ENCODE measurements around the gene ABCA6.
"Not testable (repeated sequence)": the region's sequence is repeated elsewhere in the genome, so short reads cannot be mapped to it uniquely, and the experiment has no call there.

ABCA6 gene, protein sequence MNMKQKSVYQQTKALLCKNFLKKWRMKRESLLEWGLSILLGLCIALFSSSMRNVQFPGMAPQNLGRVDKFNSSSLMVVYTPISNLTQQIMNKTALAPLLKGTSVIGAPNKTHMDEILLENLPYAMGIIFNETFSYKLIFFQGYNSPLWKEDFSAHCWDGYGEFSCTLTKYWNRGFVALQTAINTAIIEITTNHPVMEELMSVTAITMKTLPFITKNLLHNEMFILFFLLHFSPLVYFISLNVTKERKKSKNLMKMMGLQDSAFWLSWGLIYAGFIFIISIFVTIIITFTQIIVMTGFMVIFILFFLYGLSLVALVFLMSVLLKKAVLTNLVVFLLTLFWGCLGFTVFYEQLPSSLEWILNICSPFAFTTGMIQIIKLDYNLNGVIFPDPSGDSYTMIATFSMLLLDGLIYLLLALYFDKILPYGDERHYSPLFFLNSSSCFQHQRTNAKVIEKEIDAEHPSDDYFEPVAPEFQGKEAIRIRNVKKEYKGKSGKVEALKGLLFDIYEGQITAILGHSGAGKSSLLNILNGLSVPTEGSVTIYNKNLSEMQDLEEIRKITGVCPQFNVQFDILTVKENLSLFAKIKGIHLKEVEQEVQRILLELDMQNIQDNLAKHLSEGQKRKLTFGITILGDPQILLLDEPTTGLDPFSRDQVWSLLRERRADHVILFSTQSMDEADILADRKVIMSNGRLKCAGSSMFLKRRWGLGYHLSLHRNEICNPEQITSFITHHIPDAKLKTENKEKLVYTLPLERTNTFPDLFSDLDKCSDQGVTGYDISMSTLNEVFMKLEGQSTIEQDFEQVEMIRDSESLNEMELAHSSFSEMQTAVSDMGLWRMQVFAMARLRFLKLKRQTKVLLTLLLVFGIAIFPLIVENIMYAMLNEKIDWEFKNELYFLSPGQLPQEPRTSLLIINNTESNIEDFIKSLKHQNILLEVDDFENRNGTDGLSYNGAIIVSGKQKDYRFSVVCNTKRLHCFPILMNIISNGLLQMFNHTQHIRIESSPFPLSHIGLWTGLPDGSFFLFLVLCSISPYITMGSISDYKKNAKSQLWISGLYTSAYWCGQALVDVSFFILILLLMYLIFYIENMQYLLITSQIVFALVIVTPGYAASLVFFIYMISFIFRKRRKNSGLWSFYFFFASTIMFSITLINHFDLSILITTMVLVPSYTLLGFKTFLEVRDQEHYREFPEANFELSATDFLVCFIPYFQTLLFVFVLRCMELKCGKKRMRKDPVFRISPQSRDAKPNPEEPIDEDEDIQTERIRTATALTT (N-terminal part only)

DNA sequence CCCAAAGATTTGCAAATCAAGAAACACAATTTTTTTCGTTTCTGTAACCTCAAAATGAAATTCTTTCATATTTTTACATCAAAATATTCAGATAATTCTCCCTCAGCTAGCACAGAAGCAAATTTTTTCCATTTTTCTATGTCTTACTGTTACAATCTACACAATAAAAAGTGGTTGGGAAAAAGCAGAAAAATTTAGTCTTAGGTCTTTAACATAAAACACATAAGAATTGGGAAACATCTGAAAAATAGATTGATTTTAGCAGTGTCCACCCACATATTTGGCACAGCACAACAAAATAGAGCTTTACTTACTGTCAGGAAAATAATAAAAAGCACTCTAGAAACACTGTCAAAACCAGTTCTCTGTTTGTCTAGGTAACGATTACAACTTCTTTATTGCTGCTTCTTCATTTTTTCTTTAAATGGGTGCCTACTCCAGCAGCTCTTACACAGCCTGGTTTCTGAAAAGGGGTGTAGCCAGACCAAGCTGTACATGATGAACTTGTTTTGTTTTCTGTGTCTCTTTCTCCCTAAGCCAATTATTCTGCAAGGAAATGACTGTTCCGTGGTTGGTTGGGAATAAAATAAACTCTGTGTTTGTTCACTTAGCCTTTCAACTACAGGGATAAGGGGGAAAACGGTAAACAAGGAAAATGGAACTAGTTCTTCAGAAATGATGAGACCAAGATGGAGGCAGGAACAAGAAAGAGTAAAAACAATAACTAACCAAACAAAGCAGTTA, at the start of gene ABCA6:
Gene ABCA6 (minus strand): TSS at position 465 of the 744 bp plus-strand sequence. CDS start 1,192 bp downstream, outside the sequence.
- no peak for DNase-seq (ENCODE audit: low read depth in 2 of 2, low spot score in 1 of 2)

DNA sequence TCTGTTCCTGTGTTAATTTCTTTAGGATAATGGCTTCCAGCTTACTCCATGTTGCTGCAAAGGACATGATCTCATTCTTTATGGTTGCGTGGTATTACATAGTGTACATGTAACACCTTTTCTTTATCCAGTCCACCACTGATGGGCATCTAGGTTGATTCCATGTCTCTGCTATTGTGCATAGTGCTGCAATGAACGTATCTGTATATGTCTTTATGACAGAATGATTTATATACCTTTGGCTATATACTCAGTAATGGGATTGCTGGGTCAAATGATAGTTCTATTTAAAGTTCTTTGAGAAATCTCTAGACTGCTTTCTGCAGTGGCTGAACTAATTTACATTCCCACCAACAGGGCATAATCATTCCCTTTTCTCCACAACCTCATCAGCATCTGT, 47.1 kb upstream of the ABCA6 start:
- no peak for DNase-seq (ENCODE audit: low read depth in 2 of 2, low spot score in 1 of 2)

DNA sequence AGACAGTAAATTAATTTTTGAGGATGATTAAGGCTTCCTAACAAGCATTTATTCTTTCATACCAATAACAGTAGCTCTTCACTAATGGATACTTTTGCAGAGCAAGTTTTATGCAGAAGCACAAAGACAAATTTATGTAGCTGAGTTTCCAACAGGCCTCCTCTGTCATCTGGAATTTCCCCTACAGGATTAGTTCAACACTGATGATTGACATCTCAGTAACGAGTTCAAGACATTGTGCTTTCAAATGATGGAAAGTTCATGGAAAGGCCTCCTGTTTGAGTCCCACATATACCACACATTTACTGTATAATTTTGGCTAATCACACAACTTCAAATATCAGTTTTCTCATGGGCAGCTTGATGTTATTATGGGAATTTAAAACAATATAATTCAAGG, 46.4 kb upstream of the ABCA6 start:
- DNase-seq (ENCODE audit: low read depth in 2 of 2, low spot score in 1 of 2), result no peak

DNA sequence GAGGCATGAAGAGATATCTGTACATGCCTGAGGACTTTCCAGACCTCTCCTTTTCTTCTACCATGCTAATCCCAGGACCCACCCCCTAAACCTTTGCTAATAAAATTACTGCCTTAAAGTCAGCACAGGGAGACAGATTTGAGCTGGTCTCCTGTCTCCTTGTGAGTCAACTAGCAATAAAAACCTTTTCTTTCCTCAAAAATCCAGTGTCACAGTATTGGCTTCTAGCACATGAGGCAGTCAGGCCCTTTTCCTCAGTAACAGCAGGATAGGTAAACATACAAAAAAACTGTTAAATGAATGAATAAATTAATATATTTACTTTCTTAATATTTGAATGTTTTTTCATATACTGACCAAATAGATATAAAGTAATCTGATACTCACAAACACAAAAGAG, 45.6 kb upstream of the ABCA6 start:
- DNase-seq (ENCODE audit: low read depth in 2 of 2, low spot score in 1 of 2), result no peak

DNA sequence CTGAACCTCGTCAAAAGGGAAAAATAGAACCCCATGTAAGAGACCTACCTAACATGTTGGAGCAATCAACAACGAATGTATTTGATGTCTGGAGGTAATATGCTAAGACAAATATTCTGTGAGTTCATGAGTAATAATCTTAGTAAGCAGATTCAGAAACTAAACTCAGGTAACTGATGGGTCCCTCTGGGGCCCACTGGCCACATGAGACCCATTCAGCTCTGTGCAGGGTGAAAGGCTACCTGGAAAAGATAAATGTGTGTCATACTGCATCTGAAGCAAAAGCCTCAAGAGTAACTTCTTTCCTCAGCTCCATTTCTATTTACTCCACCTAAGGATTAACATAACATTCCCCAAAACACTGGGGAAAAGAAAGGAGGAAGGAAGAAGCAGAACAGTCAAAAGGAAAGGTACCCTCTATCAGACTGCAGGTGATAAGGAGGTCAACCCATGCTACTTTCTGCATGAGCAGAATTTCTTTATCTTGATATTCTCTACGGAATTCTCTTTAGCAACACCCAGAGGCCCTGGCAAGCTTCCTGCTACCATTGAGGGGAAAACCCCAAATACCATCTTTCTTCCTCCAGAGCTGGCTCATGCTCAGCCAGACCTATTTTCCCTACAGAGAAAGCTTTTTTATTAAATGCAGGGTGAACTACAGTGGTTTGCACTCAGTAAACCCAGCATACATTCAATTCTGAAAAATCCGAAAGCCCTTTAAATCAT, 37.7 kb upstream of the ABCA6 start:
- DNase-seq (ENCODE audit: low read depth in 2 of 2, low spot score in 1 of 2), result no peak

DNA sequence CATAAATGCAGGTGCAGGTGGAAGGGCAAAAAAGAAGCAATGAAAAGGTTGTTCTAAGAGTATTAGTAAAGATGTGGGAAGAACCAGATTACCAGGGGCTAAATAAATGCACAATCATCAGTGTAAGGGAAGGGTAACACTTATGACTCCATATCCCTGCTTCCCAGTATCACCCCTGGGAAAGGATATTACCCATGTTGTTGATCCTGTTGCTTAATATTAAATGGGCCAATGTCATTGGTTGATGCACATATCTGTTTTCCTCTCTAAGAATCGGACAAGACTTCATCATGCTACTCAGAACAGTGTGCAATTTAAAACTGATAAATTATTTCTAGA, 34.7 kb upstream of the ABCA6 start:
- no peak for DNase-seq (ENCODE audit: low read depth in 2 of 2, low spot score in 1 of 2)

DNA sequence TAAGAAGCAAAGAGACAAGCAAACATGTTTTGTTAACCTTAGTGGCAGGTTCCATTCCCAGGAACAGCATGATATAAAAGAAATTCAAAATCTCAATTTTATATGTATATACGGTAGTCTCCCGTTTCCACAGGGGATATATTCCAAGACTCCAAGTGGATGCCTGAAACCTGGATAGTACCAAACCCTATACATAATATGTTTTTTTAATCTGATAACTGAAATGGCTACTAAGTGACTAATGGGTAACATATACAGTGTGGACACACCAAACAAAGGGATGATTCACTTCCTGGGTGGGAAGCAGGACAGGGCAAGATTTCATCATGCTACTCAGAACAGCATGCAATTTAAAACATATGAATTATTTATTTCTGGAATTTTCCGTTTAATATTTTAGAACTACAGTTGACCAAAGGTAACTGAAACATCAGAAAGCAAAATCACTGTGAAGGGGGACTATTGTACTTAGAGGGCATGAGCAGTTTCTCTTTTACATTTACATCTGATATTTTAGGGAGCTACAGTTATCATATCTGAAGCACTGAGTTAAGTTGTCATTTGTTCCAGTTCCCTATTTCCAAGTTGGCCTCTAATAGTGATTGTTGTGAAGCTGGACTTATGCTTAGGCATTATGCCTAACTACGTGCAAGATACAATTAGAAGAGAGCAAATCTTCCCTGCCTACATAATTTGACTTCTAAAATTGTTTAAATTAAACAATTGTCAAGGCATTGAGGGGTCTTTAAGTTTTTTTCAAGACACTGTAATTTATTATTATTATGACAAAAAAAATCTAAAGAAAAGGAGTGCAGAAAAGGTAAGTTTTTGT, 34.1 kb upstream of the ABCA6 start:
- DNase-seq (ENCODE audit: low read depth in 2 of 2, low spot score in 1 of 2), result no peak

DNA sequence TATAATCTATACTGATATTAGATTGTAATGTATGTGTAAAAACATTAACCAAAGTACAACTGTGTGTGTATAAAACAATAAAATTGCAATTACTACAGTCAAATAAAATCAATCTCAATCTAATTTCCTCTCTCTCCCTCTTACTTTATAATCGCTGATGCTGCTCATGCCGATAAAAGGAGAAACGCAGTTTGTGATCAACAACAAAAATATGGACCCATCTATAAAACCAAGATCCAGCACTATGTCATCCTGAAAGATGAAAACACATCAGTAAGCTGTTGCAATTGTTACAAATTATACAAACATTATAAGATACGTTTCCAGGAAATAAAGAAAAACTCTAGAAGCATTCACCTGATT, 33.5 kb upstream of the ABCA6 start:
- DNase-seq (ENCODE audit: low read depth in 2 of 2, low spot score in 1 of 2), result no peak

DNA sequence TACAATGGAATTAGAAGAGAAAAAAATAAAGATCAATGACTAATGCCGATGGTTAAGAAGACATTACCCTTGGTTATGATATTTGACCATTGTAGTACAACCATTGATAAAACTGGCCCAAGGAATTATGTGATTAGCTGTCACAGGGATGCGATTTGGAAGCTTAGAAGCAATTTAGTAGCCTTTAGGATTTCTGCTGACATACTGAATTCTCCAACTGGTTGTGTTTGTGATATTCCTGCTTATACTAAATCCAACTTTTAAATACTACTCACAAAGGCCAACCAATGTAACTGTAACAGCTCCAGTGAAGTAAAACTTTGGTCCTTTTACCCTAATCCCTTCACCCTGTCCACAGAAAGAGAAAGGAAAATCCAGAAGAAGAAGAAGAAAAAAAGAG, 31.4 kb upstream of the ABCA6 start:
- no peak for DNase-seq (ENCODE audit: low read depth in 2 of 2, low spot score in 1 of 2)

DNA sequence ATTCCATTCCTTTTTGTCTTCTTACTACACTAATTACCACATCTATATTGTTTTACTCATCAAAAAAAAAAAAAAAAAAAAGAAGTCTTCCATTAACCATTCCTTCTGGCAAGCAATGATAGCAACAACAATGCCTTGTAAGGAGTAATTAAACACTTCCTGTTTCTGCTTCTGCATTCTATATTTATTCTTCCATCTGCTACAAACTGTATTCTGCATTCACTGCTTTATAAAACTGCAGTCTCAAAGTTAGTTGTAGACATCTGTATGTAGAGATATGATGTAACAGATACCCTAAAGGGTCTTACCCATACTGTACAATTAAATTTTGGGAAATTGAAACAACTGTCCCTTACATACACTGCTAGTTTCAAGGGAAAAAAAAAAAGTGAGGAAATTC, 28.7 kb upstream of the ABCA6 start:
- DNase-seq (ENCODE audit: low read depth in 2 of 2, low spot score in 1 of 2), result no peak

DNA sequence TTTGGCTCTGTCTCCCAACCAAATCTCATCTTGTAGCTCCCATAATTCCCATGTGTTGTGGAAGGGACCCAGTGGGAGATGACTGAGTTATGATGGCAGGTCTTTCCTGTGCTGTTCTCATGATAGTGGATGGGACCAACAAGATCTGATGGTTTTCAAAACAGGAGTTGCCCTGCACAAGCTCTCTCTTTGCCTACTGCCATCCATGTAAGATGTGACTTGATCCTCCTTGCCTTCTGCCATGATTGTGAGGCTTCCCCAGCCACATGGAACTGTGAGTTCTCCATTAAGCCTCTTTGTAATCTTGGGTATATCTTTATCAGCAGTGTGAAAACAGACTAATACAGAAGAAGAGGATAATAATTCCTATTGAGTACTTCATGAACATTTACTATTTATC, 26.9 kb upstream of the ABCA6 start:
- DNase-seq (ENCODE audit: low read depth in 2 of 2, low spot score in 1 of 2), result not testable (repeated sequence)

DNA sequence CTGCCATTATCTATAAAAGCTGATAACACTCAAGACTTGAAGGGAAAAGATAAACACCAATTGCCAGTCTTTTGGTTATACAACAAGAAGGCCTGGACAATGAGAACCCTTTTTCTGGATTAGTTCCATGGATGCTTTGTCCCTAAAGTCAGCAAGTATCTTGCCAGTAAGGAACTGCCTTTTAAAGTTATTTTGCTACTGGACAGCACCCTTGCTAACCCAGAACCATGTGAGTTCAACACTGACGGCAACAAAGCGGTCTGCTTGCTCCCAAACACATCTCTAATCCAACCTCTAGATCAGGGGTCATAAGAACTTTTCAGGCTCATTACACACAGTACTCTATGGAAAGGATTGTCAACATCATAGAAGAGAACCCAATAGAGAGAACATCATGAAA, 25.3 kb upstream of the ABCA6 start:
- DNase-seq (ENCODE audit: low read depth in 2 of 2, low spot score in 1 of 2), result no peak

DNA sequence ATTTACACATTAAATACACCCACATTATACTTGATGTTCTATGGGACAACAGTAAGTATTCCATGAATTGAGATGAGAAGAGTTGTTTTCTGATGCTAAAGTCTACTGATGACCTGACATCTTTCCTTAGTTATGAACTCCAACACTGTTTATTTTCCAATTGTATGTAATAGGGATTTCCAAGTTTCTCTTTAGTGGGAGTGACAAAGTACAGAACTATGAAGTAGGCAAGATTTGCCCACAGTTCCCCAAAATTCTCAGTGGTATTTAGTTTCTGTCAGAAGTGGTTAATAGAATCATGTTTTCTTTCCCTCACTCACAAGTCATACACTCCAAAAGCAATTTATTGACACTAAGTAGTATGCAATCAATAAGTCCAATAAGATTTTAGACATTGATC, 22.5 kb upstream of the ABCA6 start:
- DNase-seq (ENCODE audit: low read depth in 2 of 2, low spot score in 1 of 2), result no peak

DNA sequence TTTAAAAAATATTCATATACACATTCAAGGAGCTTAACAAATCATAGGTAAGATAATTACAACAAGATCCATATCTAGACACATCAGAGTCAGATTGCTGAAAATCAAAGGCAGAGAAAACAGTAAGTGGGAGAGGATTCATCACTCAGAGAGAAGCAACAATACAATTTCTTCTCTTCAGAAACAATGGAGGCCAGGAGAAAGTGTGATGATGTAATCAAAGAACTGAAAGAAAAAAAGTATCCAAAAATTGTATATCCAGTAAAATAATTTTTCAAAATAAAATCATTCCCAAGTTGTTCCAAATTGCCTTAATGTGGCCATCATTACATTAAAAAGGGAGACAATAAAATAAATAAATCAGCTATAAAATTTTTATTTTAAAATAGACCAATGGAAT, 17.7 kb upstream of the ABCA6 start:
- no peak for DNase-seq (ENCODE audit: low read depth in 2 of 2, low spot score in 1 of 2)

DNA sequence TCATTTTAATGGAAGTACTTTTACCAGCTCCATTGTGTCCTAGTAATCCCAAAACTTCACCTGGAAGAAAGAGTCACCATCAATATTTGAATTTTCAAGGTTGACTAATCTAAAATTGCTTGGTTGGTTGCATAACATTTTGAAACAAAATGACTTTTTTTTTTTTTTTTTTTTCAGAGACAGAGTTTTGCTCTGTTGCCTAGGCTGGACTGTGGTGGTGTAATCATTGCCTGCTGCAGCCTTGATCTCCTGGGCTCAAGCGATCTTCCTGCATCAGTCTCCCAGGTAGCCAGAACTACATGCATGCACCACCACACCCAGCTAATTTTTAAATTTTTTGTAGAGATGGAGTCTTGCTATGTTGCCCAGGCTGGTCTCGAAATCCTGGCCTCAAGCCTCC, 12.6 kb upstream of the ABCA6 start:
- DNase-seq (ENCODE audit: low read depth in 2 of 2, low spot score in 1 of 2), result no peak

DNA sequence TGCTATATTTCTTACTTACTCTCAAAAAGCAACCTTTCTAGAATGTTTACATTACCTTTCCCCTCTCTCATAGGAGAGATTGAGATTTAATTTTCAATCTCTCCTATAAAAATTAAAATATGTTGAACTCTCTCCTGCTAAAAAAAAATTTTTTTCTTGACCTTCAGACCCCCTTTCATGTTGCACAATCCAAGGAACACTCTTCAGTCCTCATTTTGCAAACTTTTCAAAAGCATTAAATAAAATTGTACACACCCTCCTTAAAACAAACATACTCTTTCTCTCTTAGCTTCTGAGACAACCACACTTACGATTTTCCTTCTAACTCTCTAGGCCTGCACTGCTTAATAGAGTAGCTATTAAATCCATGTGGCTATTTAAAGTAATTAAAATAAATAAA, 8.6 kb upstream of the ABCA6 start:
- no peak for DNase-seq (ENCODE audit: low read depth in 2 of 2, low spot score in 1 of 2)

DNA sequence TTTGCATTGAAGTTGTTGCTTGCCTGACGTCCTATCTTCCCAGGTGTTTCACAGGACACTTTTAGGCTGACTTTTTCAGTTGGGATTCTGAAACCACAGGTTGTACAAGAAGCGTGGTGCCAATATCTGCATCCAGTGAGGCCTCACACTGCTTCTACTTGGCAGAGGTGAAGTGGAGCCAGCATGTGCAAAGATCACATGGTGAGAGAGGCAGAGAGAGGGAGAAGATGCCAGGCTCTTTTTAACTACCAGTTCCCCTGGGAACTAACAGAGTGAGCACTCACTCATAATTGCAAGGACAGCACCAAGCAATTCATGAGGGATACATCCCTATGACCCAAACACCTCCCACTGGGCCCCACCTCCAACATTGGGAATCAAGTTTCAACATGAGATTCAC, 5.8 kb upstream of the ABCA6 start:
- no peak for DNase-seq (ENCODE audit: low read depth in 2 of 2, low spot score in 1 of 2)

DNA sequence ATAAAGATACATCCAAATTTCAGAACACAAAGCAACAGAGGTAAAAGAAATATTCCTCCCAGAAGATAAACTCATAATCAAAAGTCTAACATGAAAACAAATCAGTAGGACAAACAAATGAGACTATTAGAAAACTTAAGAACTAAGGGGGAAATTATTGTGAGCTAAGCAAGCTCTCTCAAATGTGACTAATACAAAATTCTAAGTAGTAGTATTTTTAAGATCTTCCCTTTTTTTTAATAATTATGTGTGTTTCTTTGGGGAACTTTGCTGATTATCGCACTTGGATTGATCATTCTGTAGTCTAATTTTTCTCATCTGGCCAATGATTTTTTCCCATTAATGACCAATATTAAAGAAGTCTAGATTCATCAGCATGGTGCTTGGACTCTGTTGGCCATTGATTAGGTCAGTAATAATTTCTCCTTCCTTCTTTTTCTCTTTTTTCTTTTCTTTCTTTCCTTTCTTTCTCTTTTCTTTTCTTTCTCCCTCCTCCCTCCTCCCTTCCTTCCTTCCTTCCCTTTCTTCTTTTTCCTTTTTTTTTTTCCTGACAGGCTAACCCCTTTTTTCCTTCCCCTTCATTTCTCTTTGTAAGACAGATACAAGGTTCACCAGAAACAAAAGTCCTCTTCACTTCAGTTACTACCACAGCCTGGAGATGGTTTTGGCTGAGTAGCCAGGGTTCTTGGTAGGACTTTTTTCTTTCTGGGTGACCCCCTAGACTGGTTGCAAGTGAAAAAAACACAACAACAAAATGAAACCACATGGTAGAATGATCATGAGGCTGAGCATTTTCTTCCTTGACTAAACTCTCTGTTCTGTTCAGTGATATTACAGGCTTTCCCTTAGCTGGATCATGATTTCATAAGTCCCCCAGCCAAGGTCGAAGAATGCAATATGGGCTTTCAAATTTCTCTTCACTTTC, 2.9 kb upstream of the ABCA6 start:
- no peak for DNase-seq (ENCODE audit: low read depth in 2 of 2, low spot score in 1 of 2)

Measured in stimulated activated CD8-positive, alpha-beta memory T cell treated with anti-CD3 and anti-CD28 coated beads, Interleukin-4, amount 100 ng/mL, for 1 hour (primary cell).